GM19035 (cell line): Measurements from ENCODE around the gene TEF.

Experiments used
- ATAC-seq: cut with Tn5 transposase; IDR thresholded peaks from one replicate; pipeline ENCODE4 v1.9.1; 2021; ENCODE audit not compliant: unreplicated experiment

Gene TEF

GRCh38 chr22:41353862-41354575 is 27.7 kb upstream of the TEF start:
- ATAC-seq = no peak

DNA sequence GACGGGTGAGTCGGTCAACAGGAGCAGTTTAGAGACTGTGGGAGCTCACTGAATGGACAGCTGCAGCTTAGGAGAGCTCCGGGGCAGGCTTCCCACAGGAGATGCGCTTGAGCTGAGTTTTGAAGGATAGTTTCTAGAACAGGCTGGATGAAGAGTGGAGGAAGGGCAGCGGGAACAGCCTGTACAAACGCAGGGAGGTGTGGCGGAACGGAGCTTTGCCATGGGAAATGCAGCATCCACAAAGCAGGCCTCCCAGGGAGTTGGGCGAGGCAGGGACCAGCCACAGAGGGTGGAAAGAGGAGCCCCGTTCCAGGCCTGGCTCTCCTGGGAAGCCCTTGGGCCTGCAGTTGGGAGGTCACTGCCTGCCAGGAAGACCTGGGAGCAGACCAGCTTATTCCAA is 26.8 kb upstream of the TEF start:
- no peak for ATAC-seq

- no peak for ATAC-seq
These were observed 25.8 kb upstream of the TEF start for GRCh38 chr22:41355895-41356294.

- ATAC-seq = no peak
These were observed 25.2 kb upstream of the TEF start for GRCh38 chr22:41356430-41357028.

GRCh38 chr22:41357191-41357590 is 24.6 kb upstream of the TEF start:
- no peak for ATAC-seq

DNA sequence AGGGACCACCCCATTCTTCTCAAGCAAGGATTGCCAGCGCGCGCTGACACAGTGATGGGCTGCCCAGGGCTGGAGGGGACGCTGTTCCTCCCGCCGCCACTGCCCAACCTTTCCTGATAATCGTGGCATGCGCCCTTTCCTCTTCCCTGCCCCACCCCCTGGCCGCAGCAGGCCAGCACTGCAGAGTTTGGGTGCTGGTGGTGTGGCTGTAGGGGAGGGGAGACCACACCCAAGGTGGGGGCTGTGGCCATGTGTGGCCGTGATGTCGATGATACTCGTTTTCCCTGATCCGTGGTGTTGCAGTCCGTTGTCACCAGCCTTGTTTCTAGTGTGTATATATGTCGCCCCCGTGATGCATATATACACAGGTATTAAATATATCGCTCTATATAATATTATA is 22.8 kb upstream of the TEF start:
- ATAC-seq = no peak

GRCh38 chr22:41359376-41359775 is 22.4 kb upstream of the TEF start:
- no peak for ATAC-seq

GRCh38 chr22:41360126-41360525 is 21.6 kb upstream of the TEF start:
- ATAC-seq = no peak

- ATAC-seq = no peak
These were observed 19.9 kb upstream of the TEF start for GRCh38 chr22:41361716-41362310.

- ATAC-seq = no peak
These were observed 19.1 kb upstream of the TEF start for GRCh38 chr22:41362615-41363014.

DNA sequence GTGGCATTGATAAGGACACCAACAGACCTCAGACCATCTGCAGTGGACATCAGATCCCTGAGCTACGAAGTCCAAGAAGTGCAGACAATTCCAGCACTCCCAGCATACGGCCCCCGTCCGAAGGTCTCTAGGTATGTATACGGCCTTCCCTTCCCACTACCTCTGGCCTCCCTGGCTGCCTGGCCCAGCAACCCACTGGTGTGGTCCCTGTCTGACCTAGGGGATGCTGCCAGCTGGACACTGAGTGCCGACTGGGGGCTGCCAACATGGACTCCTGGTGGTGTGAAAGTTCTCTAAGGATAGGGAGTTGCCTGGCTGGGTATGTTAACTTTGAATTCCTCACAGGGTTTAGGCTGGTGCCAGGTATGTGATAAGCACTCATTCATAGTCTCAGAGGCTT is 17.5 kb upstream of the TEF start:
- no peak for ATAC-seq

DNA sequence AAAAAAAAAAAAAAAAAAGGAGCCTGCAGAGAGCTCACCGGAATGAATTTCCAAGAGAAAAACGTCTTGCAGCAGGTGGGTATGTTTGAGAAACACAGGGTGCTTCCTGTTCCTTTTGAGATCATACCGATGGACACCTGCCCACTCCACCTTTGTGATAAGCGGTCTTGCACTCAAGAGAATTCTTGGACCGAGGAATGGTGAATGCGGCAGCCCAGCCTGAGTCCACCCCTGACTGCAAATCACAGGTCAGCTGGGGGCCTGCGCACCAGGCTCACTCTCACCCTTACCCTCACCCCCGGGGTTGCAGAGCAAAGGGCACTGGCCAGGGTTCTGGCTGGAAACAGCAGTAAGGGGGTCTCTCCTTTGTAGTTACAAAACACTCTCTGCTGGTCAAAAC is 16.8 kb upstream of the TEF start:
- no peak for ATAC-seq

DNA sequence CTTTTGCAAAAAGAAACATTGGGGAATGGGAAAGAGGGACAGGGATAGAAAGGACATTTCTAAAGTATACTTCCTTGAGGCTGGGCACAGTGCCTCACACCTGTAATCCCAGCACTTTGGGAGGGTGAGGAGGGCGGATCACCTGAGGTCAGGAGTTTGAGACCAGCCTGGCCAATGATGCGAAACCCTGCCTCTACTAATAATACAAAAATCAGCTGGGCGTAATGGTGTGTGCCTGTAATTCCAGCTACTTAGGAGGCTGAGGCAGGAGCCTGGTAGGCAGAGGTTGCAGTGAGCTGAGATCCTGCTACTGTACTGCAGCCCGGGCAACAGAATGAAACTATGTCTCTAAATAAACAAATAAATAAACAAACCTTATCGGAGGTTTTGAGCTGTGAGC is 16.3 kb upstream of the TEF start:
- ATAC-seq = no peak

DNA sequence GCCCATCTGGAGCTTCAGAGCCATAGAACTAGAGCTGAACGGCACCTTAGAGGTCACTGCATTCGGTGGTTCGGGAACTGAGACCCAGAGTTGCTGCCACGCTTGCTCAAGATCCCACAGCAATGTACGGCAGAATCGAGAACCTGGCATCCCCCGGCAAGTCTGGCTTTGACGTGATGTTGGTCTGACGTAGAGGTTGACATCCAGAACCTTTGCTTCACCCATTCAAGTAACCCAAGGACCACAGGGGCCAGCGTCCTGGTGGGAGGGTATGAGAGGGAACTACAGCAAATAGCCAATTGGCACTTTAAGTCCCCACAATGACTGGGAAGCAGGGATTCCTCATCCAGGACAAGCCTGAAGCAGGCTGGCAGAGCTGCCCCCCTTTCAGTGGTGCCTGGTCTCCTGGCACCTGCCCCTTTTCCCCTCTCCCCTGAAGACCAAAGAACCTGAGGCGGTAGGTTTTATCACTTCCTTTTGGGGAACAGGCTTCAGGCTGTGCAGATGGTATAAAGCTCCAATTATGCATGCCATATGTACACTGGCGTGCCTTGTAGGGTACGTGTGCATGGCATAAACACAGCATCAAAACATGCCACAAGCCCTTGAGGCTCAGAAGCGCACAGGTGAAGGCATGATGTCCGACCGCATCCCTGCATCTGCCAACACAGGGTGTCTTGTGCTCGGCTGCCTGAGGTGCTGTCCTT is 15.3 kb upstream of the TEF start:
- ATAC-seq = no peak

DNA sequence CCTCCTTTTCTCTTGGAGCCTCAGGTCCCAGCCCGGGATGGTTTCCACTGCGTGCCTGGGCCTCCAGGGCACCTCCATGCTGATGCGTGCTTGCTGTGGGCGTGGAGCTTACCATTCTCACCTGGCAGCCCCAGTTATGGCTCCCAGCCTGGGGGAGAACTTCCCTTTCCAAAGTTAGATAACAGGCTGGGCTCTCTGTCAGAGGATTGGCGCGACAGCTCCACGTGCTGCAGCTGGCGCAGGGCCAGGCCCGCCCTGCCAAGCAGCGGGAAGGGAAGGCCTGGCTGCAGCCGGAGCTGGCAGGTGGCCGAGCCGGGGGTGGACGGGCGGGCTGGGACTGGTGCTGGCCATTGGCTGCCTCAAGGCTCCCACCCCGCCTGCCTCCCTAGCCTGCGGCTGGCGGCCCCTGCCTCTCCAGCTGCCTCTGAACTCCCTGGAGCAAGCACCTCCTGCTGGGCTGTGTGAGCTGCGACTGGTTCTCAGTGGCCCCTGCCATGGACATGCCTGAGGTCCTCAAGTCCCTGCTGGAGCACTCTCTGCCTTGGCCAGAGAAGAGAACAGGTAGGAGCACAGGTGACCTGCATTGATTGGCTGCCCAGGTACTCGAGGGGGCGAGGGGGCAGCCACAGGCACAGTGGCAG is 14.6 kb upstream of the TEF start:
- ATAC-seq = no peak

DNA sequence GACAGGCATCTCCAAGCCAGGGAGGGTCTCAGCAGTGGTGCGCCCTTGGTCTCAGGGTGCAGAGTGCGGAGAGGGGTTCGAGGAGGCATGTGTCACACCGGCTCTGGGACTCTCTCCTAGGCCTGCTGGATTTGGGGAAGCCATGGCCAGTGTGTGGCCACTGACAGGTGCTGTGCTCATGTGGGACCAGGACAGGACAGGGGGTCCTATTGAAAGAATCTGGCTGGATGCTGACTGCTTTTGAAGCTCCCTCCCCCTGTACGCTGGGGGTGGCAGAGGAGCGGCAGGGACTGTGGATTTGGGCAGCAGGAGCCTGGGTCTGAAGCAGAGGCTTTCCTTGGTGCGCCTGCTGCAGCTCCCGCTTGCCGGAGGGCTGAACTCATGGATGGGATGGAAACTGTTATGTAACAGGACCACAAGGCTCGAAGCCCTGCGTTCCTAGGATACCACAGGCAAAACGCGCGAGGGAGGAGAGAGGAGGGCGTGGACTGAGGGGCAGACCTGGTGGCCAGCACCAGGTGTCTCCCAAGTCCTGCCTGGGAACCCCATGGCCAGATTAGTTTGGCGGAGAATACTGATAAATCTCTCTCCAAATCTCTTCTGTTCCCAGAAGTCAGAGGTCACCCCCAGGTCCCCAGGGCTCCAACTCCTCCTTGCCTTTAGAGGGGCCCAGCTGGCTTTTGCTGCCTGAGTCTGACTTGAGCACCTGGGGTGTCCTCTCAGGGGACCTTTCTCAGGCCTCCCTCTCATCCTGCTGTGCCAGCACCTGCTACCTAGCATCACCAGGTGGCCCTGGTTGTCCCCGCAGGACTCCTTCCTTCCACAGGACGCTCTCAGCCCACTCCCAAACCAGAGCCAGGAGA is 13.8 kb upstream of the TEF start:
- no peak for ATAC-seq

DNA sequence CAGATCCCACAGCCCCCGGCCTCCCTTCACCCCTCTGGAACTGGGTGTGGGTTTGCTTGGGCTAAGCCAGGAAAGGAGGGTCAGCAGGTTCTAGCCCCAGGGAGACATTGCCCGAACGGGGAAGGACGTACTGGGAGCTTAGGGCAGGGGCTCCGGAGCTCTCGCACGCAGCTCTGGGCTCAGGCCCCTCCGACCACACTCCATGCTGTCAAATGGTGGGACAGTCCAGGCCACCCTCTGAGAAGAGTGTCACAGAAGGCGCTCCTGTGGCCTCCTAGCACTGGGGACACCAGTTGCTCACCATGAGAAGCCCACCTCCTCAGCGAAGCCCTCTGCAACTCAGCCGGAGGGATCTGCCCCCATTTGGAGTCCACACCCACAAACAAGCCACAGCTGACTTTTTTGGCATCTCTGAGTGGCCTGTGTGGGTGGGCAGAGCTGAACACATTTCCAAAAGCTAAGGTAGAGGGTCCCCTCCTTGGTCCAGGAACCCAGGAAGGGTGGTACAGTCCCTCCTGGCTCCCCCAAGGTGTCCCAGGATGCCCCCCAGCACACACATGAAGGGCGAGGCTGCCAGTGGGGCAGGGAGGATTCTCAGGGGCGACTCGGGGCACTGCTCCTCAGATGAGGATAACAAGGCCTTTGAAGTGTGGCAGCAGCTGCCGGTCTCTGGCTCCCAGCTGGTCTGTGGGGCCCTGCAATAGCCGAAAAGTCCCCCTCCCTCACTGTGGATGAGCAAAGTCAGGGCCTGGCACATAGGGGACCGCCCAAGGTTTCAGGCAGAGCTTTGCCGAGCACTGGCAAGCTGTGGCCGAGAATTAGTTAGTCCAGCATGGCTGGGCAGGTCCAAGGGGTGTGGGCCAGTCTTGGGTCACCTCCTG is 13.0 kb upstream of the TEF start:
- ATAC-seq = no peak

GRCh38 chr22:41369424-41369745 is 12.4 kb upstream of the TEF start:
- ATAC-seq = no peak

- ATAC-seq = no peak
These were observed 11.9 kb upstream of the TEF start for GRCh38 chr22:41369837-41370236.

GRCh38 chr22:41377846-41378245 is 3.9 kb upstream of the TEF start:
- no peak for ATAC-seq
